ENCODE data around the gene BMERB1. TPM values are rescaled to one million over a fixed set of nuclear protein-coding genes. Genes with fewer than 3 reads are reported as not detected.

Gene BMERB1
- total RNA-seq, 1 experiment from 2014 or later = 80.0 TPM

DNA sequence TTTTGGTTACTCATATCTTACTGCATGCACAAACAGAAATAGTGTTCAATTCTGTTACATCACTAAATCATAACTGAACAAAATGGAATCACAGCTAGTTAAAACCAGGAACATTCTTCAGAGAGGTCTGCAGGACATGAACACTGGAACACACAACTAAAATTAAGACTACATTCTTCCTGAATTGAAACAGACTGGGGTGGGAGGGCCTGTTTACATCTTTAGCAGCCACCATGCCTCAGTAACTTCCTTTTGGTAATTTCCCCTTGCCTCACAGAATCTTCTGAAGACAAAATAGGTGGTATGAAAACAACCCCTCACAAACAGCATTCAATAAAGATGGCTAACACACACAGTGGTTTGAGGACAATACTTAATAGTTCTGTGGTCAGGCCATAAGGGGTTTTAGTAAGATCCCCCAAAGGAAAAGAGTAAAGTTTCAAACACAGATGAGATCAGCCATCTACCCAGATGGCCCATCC is 202.0 kb downstream of the BMERB1 start:
- Histone ChIP-seq H3K9me3 (ENCODE audit: control insufficient read depth, insufficient read depth, low read depth, low read length) (no peaks in the 10 kb centered on the region), H3K4me1 (ENCODE audit: control insufficient read depth, insufficient read depth, low read length) (peaks cover 7% of the 10 kb centered on the region), H3K27ac (ENCODE audit: low read length) (no peak overlapping the region), H3K4me3 (ENCODE audit: low read depth in 2 of 2, low read length in 2 of 2) (no peak overlapping the region), H3K36me3 (ENCODE audit: control insufficient read depth, insufficient read depth, low read length) (peaks cover 25% of the 10 kb centered on the region), H3K27me3 (ENCODE audit: control insufficient read depth, insufficient read depth, low read length) (no peaks in the 10 kb centered on the region)
- intact Hi-C loops (cut with micrococcal nuclease; ENCODE audit: unreplicated experiment) = no loop called here
- POLR2A ChIA-PET = no interaction called here
- TF ChIP-seq, protein P1, sequence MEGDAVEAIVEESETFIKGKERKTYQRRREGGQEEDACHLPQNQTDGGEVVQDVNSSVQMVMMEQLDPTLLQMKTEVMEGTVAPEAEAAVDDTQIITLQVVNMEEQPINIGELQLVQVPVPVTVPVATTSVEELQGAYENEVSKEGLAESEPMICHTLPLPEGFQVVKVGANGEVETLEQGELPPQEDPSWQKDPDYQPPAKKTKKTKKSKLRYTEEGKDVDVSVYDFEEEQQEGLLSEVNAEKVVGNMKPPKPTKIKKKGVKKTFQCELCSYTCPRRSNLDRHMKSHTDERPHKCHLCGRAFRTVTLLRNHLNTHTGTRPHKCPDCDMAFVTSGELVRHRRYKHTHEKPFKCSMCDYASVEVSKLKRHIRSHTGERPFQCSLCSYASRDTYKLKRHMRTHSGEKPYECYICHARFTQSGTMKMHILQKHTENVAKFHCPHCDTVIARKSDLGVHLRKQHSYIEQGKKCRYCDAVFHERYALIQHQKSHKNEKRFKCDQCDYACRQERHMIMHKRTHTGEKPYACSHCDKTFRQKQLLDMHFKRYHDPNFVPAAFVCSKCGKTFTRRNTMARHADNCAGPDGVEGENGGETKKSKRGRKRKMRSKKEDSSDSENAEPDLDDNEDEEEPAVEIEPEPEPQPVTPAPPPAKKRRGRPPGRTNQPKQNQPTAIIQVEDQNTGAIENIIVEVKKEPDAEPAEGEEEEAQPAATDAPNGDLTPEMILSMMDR (IDR thresholded peaks at IDR 0.05) = no peak
- TF ChIP-seq POLR2AphosphoS5 (IDR thresholded peaks at IDR 0.05; ENCODE audit: low read depth, low read length) (no peak), TCF7L2 (IDR thresholded peaks at IDR 0.05; ENCODE audit: low read depth, low read length) (no peak), REST (IDR thresholded peaks at IDR 0.05; ENCODE audit: insufficient read depth in 1 of 2, low read depth in 2 of 2, low read length in 1 of 2) (no peak), SIN3A (IDR thresholded peaks at IDR 0.05; ENCODE audit: borderline replicate concordance, insufficient read depth, low read depth, low read length) (no peak)
- no peak for DNase-seq (ENCODE audit: low read depth, low spot score)
- CTCF ChIA-PET = no interaction called here
- ATAC-seq = no peak
- BruUV-seq (replicated peaks) = no TSS peak
- in situ Hi-C loops (cut with HindIII; ENCODE audit: low pct_unique_long_range_greater_than_20kb, low sequenced_read_pairs) = no loop called here

Other genes starting within 250 kb of the BMERB1 start
- gene NPIPA5, start 56.3 kb upstream of the BMERB1 start, total RNA-seq (2021; ENCODE audit: unreplicated experiment) = 0.26 TPM
- 10.4 TPM for gene MPV17L, start 38.8 kb upstream of the BMERB1 start, total RNA-seq (2021; ENCODE audit: unreplicated experiment)
- gene MARF1, start 208.6 kb downstream of the BMERB1 start, total RNA-seq (2021; ENCODE audit: unreplicated experiment) = 51.5 TPM
- gene NDE1, start 215.7 kb downstream of the BMERB1 start, total RNA-seq (2021; ENCODE audit: unreplicated experiment) = 99.1 TPM